RCC 7860 (cell line): ENCODE results near the gene IL4R.
"Not testable (repeated sequence)": the region's sequence is repeated elsewhere in the genome, so short reads cannot be mapped to it uniquely, and the experiment has no call there.

Experiments
- DNase-seq: peaks from one replicate; pipeline ENCODE4 v3.0.0-alpha.2; 2015; ENCODE audit warnings: low spot score
- FAIRE-seq: peaks from 2 replicates; lab custom pipeline; 2012; peaks lifted over from hg19 to GRCh38; lab: Jason Lieb, UNC

Gene IL4R

DNA sequence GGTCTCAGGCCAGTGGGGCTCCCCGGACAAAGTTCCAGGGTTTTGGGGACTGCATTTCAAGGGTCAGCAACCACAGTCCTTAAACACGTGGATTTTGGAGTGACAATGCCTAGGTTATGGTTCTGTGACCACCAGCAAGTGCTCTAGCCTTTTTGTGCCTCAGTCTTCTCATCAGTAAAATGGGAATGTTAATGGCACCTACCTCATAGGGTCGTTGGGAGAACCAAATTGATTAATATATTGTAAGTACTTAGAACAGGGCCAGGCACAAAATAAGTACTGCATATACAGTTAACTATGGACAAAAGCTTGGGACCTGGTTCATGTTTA is 13.8 kb downstream of the IL4R start:
- DNase-seq: no peak
- FAIRE-seq: no peak

DNA sequence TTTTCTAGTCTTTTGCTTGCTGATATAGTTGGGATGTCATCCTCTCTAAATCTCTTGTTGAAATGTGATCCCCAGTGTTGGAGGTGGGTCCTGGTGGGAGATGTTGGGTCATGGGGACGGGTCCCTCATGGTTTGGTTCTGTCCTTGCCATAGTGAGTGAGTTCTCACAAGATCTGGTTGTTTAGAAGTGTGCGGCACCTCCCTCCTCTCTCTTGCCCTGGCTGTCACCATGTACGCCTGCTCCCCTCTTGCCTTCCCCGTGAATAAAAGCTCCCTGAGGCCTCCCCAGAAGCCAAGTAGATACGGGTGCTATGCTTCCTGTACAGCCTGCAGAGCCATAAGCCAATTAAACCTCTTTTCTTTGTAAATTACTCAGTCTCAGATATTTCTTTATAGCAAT is 15.2 kb downstream of the IL4R start:
- FAIRE-seq (no peak), DNase-seq (no peak)

DNA sequence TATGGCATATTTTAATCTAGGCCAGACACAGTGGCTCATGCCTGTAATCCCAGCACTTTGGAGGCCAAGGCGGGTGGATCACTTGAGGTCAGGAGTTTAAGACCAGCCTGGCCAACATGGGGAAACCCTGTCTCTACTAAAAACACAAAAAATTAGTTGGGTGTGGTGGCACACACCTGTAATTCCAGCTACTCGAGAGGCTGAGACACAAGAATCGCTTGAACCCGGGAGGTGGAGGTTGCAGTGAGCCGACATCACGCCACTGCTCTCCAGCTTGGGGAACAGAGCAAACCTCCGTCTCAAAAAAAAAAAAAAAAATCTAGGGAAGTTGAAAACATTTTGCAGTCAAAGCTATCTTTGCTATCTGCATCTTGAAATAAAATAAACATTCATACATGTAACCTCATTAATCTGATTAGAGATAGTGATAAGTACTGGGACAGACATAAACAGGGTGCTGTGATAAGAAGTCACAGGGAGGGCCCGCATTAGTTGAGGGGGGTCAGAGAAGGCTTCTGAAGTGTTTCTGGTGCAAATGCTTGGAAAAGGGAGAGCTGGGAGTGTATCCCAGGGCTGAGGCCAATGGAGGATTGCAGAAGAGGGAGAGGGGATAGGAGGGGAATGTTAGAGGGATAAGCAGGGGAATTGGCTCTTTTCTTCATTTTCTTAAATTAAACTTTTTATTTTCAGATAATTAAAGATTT is 15.8 kb downstream of the IL4R start:
- not testable (repeated sequence) for DNase-seq, FAIRE-seq

DNA sequence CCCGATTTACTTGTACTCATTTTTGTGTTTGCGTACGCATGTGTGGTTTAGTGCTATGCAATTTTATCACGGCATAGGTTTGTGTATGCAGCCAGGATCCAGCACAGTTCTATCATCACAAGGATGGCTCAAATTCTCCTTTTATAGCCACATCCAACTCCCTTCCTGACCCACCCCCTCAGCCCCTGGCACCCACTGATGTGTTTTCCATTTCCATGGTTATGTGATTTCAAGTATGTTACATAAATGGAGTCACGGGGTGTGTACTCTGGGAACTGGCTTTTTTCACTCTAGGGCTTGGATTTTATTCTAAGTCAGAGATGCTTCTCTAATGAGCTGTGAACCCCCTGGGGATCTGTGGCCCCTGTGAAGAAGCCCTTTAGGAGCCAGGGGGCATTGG is 16.8 kb downstream of the IL4R start:
- DNase-seq (no peak), FAIRE-seq (no peak)

DNA sequence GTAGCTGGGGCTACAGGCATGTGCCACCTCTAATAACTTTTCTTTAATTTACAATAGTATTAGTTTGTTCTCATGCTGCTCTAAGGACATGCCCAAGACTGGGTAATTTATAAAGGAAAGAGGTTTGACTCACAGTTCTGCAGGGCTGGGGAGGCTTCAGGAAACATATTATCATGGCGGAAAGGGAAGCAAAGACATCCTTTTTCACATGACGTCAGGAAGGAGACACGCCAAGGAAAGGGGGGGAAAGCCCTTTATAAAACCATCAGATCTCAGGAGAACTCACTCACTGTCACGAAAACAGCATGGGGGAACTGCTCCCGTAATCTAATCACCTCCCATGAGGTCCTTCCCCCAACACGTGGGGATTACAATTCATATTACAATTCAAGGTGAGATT is 18.3 kb downstream of the IL4R start:
- DNase-seq (no peak), FAIRE-seq (no peak)

DNA sequence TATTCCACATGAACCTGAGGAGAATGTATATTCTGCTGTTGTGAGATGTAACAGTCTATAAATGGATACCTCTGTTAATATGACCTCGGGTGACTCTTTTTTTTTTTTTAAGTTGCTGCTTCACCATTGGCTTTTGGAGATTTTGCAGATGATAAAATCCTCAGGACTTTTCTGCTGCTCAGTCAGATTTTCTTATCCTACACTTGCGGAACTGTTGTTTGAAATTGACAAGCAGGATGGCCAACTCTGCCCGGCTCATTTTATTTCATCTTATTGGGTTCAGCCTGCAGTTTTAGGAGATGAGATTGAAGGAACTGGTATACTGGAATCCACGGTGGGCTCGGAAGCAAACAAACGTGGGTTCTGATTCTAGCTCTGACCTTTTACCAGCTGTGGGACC is 19.3 kb downstream of the IL4R start:
- no peak for FAIRE-seq

DNA sequence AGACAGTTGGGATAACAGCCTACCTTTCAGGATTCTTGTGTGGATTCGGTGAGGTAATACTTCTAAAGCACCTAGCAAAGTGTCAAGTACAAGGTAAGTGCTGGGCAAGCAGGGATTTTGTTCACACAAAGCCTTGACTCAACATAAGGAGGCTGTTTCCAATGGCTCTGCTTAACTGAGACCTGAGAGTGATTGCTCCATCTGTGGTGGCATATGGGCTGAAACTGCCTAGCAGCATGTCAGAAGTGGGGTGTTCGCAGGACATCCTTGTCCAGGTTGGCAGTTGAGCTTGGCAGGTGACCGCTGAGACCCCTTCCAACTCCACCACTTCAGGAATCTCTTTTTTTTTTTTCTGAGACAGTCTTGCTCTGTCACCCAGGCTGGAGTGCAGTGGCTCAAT is 19.8 kb downstream of the IL4R start:
- DNase-seq: no peak
- no peak for FAIRE-seq

More for the DNA sequence above, 19.3 kb downstream of the IL4R start:
- DNase-seq: no peak

DNA sequence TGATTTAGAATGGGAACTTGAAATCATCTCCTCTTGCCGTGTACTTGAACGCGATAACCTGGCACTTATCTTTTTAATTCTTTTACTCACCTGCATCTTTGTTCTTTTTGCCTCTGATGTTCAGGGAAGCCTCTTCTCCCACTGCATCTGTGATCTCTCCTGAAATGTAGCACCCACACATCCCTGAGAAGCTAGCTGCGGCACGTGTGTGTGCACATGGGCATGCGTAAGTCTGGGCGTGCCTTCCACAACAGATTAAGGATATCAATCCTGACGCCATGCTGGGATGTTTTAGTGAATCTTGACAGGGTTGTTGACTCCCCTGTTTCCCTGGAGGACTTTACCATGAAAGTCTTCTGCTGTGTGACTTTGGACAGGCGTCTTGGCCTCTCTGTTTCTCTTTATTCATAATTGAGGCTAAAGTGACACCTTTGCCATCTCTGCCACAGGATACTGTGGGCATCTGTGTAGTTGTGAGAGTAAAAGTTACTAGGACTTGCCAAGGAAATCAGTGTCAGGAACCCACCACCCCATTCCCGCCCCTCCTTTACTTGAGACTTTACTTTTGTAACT is 20.5 kb downstream of the IL4R start:
- no peak for DNase-seq
- no peak for FAIRE-seq

DNA sequence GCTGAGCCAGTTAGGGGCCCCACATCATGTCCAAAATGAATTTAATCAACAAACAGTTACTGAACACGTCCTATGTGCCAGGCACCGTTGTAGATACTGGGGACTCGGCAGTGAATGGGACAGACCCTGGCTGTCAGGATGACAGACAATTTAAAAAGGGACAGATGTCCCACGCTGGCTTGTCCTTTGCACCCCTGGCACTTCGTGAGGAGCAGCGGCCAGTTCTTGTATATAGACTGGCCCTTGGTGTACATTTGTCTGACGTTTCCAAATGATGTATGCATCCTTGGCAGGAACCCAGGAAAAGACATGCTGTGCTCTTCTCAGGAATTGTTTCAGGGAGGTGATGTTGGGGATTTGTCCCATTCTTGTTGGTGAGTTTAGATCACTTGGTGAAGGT is 21.1 kb downstream of the IL4R start:
- no peak for FAIRE-seq
- no peak for DNase-seq

DNA sequence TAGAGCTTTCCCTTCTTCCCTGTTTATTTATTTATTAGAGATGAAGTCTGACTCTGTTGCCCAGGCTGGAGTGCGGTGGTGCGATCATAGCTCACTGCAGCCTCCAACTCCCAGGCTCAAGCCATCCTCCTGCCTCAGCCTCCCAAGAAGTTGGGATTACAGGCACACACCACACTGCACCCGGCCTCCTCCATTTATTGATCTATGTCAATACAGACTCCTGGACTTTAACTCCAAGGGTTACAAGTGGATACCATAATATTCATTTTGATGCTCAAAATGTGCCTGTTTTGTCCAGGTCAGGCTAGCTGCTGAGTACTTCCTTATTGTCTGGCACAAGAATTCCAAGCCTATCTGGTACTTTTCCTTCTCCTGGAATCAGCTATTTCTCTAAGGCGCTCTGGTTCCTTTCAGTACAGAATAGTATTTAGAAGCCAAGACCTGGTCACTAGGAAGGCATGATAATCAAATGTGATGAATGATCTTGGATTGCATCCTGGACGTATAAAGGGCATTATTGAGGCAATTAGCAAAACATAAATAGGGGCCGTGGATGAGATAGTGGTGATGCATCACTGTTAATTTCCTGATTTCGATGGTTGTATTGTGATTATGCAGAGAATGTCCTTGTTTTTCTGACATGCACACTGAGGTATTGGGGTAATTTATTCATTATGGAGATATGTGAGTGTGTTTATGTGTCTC is 21.7 kb downstream of the IL4R start:
- FAIRE-seq: no peak

DNA sequence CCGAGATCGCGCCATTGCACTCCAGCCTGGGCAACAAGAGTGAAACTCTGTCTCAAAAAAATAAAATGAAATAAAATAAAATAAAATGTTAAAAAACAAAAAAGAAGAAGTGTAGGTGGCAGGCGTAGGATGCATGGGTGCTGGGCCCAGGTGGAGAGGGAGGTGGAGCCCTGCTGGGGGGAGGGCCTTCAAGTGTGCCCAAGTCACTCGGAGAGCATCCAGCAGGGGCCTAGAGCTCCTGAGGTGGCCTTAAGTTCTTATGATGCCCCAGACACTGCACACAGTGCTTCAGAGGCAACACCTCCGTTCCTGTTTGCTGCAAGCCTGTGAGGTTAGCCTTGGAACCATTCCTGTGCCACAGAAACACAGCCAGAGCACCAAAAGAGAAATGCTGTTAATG is 23.2 kb downstream of the IL4R start:
- no peak for FAIRE-seq

More for the DNA sequence above, 21.7 kb downstream of the IL4R start:
- no peak for DNase-seq

DNA sequence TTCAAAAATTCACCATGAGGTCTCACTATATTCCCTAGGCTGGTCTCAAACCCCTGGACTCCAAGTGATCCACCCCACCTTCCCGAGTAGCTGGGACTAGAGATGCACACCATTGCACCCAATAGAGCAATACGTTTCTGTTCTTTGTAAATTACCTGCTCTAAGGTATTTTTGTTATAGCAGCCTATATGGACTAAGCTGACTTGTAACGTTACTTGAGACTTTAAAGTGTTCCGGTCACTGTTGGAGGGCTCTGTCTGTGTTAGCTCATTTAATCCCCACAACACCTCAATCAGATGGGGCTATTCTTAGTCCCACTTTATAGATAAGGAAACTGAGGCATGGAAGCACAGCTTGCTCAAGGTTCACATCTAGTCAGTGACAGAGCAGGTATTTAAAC is 25.4 kb downstream of the IL4R start:
- FAIRE-seq (no peak), DNase-seq (no peak)

More for the DNA sequence above, 23.2 kb downstream of the IL4R start:
- no peak for DNase-seq

DNA sequence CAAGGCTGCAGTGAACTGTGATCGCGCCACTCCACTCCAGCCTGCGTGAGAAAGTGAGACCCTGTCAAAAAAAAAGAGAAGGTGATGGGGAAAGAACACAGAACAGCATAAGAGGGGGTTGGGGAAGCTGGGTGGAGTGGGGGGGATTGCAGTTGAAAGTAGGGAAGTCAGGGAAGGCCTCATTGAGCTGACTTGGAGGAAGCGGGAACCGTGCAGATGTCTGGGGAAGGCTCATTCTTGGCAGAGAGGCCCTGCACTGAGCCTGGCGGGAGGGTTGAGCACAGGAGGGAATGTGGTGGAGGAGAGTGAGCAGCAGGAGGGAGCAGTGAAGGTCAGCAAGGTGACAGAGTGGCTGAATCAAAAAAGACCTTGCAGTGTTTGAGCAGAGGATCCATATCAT is 26.9 kb downstream of the IL4R start:
- no peak for FAIRE-seq
- DNase-seq: no peak

DNA sequence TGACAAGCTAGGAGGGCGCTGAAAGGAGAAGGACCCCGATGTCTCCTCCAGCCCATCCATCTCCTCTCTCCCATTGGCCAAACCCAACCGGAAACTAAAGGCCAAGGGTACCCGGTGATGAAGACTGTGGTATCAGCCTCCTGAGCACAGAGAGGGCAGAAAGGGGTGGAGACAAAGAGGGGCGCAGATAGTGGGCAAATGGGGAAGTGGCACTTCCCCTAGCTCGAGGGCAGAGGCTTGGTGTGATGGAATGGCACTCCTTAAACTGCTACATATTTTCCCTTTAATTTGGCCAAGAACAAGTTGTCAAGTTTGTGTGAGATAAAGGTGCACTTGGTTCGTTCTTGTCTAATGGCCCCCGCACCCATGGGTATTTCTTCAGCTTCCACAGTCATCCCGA is 27.8 kb downstream of the IL4R start:
- no peak for DNase-seq
- no peak for FAIRE-seq

DNA sequence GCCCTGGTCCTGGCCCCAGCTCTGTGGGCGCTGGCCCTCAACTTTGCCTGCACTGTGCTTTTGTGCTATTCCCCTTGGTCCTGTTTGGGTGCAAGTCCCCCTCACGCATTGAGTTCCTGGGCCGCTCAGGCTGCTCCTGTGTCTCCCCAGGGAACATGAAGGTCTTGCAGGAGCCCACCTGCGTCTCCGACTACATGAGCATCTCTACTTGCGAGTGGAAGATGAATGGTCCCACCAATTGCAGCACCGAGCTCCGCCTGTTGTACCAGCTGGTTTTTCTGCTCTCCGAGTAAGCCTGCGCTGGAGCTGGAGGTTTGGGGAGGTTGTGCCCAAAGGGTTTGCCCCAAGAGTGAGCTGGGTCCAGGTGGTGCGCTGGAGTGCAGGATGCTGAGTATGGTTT is 28.2 kb downstream of the IL4R start:
- no peak for FAIRE-seq
- DNase-seq: no peak

DNA sequence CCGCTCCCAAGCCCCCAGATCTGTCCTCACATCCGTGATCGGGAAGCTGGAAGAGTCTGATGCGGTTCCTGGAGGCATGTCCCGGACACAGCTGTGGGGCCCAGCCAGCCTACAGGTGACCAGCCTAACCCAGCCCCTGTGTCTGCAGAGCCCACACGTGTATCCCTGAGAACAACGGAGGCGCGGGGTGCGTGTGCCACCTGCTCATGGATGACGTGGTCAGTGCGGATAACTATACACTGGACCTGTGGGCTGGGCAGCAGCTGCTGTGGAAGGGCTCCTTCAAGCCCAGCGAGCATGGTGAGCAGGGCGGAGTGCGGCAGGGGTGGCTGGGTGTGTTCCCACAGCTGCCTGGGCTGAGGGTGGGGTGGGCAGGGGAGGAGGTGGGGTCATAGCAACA is 30.9 kb downstream of the IL4R start:
- no peak for FAIRE-seq
- DNase-seq: no peak

DNA sequence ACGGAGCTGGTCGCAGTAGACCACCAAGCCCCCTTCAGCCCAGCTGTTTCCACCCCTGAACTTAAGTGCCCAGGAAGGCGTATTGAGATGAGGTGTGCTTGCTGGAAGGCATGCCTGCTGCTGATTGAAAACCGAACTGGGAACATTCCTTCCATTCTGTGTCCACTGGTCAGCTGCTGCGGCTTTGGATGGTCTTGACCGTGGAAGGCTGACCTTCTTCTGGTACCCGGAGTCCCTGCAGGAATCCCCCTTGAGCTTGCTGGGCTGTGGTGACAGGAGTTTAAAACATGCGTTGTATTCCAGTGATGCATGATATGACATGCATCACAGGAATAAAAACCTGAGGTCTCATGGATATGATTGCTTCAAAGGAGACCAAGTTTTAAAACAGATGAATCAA is 31.4 kb downstream of the IL4R start:
- DNase-seq: no peak
- FAIRE-seq: no peak

DNA sequence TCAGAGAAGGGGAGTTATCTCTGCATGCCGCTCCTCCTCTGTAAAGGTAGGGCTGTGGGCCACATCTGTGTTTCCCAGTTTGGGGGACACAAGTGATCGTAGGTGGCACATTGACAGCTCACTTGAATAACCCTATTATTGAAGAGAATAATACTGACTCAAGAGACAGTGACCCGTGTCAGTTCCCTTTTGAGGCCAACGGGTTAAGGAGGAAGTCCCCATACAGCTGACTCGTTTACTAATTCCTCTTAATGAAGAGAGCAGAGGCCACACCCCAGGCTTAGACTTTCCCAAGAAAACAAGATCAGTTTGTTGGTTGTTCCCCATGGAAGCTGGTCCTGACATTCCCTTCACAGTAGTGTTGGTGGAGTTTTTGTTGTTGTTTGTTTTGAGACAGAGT is 33.0 kb downstream of the IL4R start:
- DNase-seq (no peak), FAIRE-seq (no peak)

DNA sequence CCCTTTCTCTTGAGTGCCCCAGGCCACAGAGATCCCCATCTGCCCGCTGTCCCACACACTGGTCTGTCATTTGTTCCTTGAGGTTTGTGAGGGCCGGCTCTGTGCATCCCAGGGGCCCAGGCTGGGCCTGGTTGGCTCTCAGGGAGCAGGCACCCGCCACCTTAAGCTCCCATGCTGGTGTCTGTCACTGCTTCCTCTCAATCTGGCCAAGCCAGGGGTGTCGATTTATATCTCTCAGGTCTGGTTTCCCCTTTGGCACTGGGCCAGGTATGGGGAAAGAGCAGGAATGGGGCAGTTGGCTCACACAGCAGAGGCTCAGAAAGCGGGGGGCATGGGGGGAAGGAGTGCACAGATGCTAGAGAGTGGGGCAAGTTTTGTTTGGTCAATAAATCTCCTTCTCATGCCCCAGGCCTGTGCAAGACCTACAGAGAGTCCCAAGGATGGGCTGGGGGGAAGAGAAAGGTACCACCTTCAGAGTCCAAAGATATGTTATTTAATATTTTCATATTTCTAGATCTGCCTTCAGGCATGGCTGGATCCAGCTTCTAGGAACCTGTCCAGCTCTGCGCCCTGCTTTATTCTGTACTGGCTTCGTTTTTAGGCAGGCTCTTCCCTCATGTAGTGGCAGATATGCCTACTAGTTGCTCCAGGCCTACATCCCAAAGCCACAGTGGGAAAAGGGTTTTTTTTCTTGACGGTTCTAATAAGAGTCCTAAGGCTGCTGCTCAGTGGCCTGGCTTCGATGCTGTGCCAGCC is 34.3 kb downstream of the IL4R start:
- FAIRE-seq (no peak), DNase-seq (no peak)

DNA sequence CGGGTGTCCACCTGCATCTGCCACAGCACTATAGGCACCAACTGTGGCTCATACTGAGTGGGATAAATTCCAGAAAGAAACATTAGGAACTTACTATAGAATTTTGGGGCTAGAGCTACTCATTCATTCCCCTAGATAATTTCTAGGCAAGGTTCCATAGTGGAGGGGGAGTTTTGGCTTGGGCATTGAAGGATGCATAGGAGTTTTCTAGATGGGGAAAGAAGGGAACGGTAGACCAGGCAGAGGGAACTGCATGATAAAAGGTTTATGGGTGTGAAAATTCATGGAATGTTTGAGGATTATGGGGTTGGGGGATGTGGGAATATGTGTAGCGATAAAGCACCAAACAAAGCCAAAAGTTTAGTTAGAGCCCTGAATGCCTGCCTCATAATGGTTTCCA is 35.5 kb downstream of the IL4R start:
- no peak for DNase-seq
- FAIRE-seq: no peak

DNA sequence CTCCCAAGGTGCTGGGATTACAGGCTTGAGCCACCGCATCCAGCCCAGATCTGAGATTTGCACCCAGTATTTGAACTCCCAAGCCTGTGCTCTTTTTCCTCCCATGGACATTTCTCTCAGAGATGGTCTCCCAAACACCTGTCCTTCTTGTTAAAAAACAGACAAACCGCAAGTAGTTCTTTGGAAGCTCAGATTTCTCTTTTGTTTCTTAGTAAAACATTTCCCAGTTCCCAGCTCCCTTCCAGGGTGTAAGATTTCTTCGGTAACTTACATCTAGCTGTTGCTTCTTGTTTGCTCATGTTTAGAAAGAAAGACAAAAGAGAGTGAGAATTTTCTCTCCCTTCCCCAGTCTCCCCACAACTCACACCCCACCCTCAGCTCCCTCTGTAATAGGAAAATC is 36.2 kb downstream of the IL4R start:
- no peak for DNase-seq
- FAIRE-seq: no peak

DNA sequence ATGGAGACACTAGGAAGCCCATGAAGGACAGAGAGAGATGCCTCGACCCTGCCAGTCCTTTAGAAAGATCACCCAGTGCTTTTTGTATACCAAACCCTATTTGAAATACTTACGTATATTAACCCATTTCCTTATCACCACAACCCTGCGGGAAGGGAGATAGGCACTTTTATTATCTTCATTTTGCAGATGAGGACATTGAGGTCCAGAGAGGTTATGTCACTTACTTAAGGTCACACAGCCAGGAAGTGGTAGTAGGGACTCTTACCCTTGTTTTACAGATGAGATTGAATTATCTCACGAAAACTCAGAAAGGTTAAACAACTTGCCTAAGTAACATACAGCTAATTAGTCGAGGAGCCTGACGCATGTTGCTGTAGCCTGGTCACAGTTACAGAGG is 38.2 kb downstream of the IL4R start:
- no peak for FAIRE-seq
- no peak for DNase-seq
